HS-27A (cell line): Measurements from ENCODE around the gene PTGIS.

ENCODE experiments used
- DNase-seq: peaks from one replicate; pipeline ENCODE4 v3.0.0-alpha.2; 2012; ENCODE audit warnings: low read depth, missing footprints

The PTGIS gene

DNA sequence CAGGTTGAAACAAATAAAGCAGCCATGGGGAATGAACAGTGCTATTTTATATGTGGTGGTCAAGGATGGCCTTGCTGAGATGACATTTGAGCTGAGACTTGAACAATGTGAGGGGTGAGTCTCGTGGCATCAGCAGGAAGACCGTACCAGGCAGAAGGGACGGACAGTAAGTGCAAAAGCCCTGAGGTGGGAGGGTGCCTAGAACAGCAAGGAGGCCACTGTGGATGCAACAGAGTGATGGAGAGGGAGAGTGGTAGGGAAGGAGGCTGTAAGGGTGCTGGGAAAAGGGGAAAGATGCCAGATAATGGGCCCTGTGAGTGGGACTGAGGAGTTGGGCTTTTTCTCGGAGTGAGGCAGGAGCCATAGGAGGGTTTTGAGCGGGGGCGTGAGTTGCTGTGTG, 97.0 kb downstream of the PTGIS start:
- no peak for DNase-seq

DNA sequence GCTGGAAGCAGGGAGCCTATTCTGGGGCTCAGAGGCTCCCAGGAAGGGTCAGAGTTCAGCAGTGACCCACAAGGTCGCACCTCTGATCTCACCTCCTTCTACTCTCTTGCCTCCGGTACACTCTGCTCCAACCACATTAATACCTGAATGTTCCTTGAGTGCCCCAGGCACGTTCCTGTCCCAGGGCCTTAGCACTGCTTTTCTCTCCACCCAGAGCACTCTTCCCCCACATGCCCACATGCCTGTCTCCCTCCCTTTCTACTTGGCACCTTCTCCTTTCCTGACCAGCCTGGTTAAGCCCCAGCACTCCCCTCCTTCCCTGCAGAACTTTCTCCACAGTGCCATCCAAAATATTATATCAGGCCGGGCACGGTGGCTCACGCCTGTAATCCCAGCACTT, 98.9 kb downstream of the PTGIS start:
- DNase-seq, result no peak

DNA sequence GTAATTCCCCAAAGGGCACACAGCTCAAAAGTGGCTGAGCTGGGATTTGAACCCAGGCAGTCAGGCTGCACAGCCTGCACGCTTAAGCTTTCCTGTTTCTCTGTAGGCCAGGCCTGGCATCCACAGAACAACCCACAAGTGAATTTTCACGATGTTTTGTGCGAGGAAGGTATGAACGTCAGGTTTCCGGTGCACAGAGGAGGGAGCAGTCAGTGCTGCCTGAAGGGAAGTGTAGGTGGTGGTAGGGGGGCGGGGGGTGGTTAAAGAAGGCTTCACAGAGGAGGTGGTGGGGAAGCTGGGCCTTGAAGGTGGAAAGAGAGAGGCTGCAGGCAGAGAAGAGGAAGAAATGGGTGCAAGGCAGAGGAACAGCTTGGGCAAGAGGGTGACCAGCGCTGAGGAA, 99.5 kb downstream of the PTGIS start:
- no peak for DNase-seq

DNA sequence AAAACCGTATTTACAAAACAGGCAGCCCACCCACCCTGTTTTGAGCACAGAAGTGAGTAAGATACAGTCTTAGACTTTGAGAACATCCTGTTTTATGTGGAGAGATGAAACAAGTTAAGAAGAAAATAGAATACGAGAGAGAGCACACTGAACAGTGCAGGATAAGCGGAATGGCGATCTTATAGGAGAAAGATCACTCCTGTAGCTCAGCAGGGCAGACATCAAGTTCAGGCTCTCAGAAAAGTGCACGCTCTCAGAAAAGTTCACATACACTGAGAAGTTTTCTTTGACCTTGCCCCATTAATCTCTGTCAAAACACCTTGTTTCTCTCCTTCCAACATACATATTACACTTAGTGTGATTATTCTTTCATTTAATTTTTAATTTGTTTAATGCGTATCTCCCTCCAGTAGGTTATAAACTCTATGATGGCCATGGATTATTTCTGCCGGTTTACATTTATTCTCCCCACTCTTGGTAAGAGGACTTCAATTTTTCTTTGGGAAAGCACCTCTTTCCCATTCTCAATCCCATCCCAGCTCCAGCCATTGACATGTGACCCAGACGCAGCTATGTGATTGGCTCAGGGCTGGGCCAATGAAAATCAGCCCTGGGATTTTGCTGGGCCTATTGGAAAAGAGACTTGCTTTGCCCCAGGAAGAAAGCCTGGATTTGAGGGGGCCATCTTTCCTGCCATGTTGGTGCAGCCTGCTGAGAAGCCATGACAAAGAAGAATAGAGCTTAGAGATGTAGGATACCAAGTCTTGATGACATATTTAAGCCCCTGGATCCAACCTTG, 101.6 kb downstream of the PTGIS start:
- no peak for DNase-seq

DNA sequence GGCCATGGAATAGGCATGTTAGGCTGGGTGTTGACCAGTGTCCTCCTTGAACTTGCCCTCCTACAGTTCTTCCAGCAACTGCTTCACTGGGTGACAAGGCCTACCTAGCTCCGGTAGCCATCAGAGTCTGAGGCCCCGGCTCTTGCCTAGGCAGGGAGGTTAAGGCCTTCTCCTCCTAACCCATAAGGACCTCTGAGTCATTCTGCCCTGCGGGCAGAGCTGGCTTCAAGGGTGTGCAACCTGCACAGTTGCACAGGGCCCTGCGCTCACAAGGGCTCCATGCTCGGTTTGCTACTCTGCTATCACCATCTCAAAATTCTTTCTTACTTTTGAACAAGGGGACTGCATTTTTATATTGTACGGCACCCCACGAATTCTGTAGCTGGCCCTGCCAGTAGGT, 103.4 kb downstream of the PTGIS start:
- DNase-seq, result no peak

DNA sequence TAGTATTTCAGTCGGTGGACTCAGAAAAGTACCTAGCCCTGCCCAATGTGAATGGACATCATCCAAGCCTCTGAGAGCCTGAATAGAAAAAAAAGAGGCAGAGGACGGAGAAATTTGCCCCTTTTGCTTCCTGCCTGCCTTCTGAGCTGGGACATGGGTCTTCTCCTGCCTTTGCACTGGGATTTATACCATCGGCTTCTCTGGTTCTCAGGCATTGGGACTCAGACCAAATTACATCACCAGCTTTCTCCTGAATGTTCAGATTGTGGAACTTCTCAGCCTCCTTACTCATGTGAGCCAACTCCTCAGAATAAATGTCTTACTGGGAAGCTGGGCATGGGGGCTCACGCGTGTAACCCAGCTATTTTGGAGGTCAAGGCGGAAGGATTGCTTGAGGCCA, 105.3 kb downstream of the PTGIS start:
- no peak for DNase-seq

DNA sequence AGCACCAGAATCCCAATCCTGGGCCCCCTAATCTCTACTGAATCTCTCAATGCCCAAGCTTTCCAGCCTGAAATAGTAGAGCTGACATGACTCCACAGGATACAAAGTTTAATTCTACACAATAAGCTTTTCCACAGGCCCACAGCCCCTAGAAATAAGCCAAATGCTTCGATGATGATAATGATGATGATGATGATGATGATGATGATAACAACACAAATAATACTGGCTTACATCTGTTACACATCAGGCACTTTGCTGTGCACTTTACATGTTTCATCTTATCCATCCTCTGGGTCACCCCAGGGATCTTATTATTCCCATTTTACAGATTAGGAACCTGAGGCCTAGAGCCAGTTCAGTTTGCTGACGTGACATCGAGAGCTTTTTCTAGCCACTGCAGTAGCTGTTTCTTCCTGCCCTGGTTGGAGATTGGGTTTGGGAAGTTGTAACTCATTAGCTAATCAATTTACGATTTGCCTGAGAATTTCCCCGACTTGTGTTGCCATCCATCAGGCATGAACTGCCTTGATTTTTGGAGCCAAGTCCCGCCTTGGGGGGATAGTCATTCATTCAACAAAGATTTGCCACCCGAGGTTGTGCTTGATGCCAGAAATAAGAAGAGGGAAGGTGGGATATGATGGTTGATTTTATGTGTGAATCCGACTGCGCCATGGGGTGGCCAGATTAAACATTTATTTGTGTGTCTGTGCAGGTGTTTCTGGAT, 105.9 kb downstream of the PTGIS start:
- DNase-seq, result no peak

DNA sequence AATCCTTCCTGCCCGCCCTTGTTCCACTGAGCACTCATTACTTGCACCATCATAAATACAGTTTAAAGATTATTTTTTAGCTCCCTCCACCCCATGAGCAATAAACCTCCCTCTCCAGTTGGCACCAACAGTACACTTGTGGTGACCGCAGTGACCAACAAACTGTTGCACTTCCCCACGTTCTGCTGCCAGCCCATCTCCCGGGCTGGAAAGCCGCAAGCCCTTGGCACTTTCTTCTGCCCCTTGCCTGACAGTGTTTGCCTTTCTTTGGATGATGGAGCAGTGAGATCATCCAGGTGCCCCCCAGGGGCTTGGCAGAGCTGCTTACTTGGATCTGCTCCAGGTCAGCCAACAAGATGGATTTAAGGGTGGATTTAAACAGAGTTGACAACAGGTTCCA, 107.0 kb downstream of the PTGIS start:
- DNase-seq, result no peak

DNA sequence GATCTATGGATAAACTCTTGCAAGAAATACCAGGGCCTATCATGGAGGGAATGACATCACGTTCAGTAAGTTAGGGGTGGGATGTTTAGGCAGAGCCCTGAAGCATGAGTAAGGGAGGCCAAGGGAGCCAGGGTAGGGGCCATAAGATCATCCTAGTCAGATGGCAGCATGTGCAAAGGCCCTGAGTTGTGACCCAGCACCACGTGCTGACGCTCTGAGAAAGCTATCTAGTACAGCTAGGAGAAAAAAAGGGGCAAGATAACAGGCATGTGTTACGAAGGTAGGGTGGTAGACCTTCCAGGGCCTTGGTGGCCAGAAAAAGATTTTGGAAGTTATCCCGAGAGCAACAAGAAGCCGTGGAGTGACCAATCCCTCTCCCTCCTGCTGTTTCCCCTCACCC, 107.8 kb downstream of the PTGIS start:
- DNase-seq, result no peak

DNA sequence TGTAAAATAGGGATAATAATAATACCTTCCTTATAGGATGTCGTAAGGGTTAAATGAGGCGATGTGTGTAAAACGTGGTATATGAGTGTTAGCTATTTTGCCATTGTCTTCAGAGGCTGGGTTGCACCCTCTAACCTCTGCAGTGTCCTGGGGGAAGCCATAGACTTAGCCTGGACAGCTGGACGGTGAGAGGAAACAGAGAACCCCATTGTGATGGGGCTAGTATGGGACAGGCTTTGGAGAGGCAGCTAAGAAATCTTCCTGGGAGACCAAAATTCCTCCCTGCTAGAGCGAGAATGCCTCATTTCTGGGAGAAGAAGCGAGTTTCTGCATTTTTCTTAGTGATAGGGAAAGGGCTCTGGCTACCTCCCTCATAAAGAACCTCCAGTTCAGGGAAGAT, 108.3 kb downstream of the PTGIS start:
- no peak for DNase-seq

DNA sequence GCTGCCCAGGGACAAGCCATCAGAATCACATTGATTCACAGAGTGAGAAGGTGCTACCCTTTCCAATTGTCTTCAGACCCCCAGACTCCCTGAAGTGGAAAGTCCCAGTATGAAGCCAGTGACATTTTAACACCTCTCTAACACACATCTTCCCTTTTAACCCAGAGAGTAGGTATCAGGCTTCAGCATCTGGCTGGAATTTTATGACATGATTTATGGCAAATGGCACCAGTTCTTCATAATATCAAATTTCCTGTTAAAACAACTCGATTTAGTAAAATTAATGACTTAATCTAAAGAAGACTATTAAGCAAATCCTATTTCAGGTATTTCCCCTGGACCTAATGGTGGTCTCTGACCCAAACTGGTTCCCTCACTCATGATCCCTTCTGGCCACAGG, 110.5 kb downstream of the PTGIS start:
- DNase-seq, result no peak

DNA sequence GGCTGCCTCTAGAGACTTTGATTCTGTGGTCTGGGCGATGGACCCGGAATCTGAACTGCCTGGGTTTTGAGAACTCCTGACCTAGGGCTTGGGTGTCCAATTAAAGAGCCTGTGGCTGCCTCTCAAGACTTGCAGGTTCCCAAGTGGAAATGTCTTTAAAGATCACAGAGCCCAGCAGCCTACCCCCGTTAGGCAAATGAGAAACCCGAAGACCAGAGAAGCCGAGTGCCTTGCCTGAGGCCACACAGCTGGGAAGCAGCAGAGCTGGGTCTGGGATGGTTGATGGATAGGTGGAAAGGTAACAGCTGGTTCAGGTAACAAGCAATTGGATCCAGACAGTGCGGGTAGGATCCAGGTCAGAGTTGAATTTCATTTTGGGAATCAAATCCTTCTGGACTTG, 111.3 kb downstream of the PTGIS start:
- DNase-seq, result no peak

DNA sequence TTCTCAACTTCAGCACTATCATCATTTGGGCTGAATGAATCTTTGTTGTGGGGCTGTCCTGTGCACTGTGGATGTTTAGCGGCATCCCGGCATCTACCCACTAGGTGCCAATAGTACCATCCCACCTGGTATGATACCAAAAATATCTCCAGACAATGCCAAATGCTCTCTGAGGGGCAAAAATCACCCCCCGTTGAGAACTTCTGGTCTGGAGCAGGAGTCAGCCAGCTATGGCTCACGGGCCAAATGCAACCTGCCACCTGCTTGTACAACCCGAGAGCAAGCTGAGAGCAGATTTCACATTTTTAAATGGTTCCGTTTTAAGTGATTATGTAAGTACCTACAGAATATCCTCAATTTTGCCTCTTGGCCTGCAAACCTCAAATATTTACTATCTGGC, 112.2 kb downstream of the PTGIS start:
- DNase-seq, result no peak
